Measurements from ENCODE around the gene LOXHD1. TPM values are rescaled to one million over a fixed set of nuclear protein-coding genes. Genes with fewer than 3 reads are reported as not detected.

LOXHD1 gene
- total RNA-seq, 2 experiments from 2014 or later: not detected

DNA sequence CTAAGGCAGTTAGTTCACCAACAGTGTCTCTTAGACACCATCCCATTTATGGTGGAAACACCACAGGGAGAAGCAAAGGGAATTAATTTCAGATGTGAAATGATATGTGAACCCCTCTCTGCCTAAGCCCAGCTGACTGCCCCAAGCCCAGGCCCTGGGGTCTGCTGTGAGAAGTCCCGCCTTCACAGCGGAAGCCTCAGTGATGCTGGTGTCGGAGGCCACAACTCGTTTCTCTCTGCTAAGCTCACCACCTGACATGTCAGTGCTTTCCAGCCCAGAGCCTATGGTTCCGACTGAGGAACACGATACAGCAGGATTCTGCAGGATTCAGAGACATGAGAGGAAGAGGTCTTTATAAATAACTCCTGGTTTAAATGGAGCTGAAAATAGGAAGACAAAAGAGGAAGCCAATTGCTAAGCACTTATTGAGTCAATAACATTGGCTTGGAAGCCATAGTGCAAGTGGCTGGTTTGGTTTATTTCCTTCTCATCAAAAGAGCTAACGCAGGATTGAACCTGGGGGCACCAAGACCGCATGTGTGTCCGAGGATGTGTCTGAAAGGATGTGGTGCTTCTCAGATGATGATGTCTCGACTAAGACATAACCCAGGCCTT is 21.9 kb upstream of the LOXHD1 start:
- Mint-ChIP-seq H3K27ac (no peak overlapping the region), H3K36me3 (ENCODE audit: low read depth) (no peaks in the 10 kb centered on the region), H3K4me1 (ENCODE audit: low read depth) (no peaks in the 10 kb centered on the region), H3K27me3 (no peaks in the 10 kb centered on the region), H3K9me3 (no peaks in the 10 kb centered on the region), H3K4me3 (no peak overlapping the region)
- Histone ChIP-seq H3K27me3 (ENCODE audit: control insufficient read depth in 1 of 2, insufficient read depth in 2 of 2, low read length in 2 of 2) (no peaks in the 10 kb centered on the region), H3K36me3 (ENCODE audit: insufficient read depth, low read length) (no peaks in the 10 kb centered on the region), H3K4me3 (ENCODE audit: low read length) (no peak overlapping the region), H3K9me3 (ENCODE audit: control insufficient read depth in 1 of 2, insufficient read depth in 1 of 2, low read length in 2 of 2) (peaks cover 0 to 9% of the 10 kb centered on the region in 2 experiments), H3K27ac (ENCODE audit: low read depth in 1 of 2, low read length in 2 of 2) (no peak overlapping the region), H3K4me1 (ENCODE audit: insufficient read depth, low read length) (no peaks in the 10 kb centered on the region)
- TF ChIP-seq, protein P1, sequence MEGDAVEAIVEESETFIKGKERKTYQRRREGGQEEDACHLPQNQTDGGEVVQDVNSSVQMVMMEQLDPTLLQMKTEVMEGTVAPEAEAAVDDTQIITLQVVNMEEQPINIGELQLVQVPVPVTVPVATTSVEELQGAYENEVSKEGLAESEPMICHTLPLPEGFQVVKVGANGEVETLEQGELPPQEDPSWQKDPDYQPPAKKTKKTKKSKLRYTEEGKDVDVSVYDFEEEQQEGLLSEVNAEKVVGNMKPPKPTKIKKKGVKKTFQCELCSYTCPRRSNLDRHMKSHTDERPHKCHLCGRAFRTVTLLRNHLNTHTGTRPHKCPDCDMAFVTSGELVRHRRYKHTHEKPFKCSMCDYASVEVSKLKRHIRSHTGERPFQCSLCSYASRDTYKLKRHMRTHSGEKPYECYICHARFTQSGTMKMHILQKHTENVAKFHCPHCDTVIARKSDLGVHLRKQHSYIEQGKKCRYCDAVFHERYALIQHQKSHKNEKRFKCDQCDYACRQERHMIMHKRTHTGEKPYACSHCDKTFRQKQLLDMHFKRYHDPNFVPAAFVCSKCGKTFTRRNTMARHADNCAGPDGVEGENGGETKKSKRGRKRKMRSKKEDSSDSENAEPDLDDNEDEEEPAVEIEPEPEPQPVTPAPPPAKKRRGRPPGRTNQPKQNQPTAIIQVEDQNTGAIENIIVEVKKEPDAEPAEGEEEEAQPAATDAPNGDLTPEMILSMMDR (IDR thresholded peaks at IDR 0.05): no peak
- intact Hi-C loops (cut with DNase I, micrococcal nuclease): no loop called here
- ATAC-seq (ENCODE audit: poor library complexity): no peak
- POLR2A ChIA-PET: no interaction called here
- CTCF ChIA-PET: no interaction called here
- DNase-seq: no peak

GRCh38 chr18:46678041-46678440 is 21.0 kb upstream of the LOXHD1 start:
- CTCF ChIA-PET: no interaction called here

GRCh38 chr18:46677611-46678010 is 20.6 kb upstream of the LOXHD1 start:
- Histone ChIP-seq H3K27ac (ENCODE audit: low read depth in 1 of 2, low read length in 2 of 2) (no peak overlapping the region), H3K36me3 (ENCODE audit: insufficient read depth, low read length) (no peaks in the 10 kb centered on the region), H3K27me3 (ENCODE audit: control insufficient read depth in 1 of 2, insufficient read depth in 2 of 2, low read length in 2 of 2) (no peaks in the 10 kb centered on the region), H3K9me3 (ENCODE audit: control insufficient read depth in 1 of 2, insufficient read depth in 1 of 2, low read length in 2 of 2) (peaks cover 0 to 9% of the 10 kb centered on the region in 2 experiments), H3K4me3 (ENCODE audit: low read length) (no peak overlapping the region), H3K4me1 (ENCODE audit: insufficient read depth, low read length) (peaks cover 2% of the 10 kb centered on the region)
- Mint-ChIP-seq H3K27me3 (no peaks in the 10 kb centered on the region), H3K9me3 (no peaks in the 10 kb centered on the region), H3K4me1 (ENCODE audit: low read depth) (peaks cover 8% of the 10 kb centered on the region), H3K27ac (no peak overlapping the region), H3K4me3 (no peak overlapping the region), H3K36me3 (ENCODE audit: low read depth) (no peaks in the 10 kb centered on the region)
- TF ChIP-seq, protein P1 (IDR thresholded peaks at IDR 0.05): no peak
- DNase-seq (no peak), ATAC-seq (ENCODE audit: poor library complexity) (no peak)
- POLR2A ChIA-PET: no interaction called here
- intact Hi-C loops (cut with DNase I, micrococcal nuclease): no loop called here
- CTCF ChIA-PET: no interaction called here

More at GRCh38 chr18:46678041-46678440, 21.0 kb upstream of the LOXHD1 start:
- Histone ChIP-seq H3K27me3 (ENCODE audit: control insufficient read depth in 1 of 2, insufficient read depth in 2 of 2, low read length in 2 of 2) (no peaks in the 10 kb centered on the region), H3K9me3 (ENCODE audit: control insufficient read depth in 1 of 2, insufficient read depth in 1 of 2, low read length in 2 of 2) (peaks cover 0 to 9% of the 10 kb centered on the region in 2 experiments), H3K4me3 (ENCODE audit: low read length) (no peak overlapping the region), H3K27ac (ENCODE audit: low read depth in 1 of 2, low read length in 2 of 2) (no peak overlapping the region), H3K36me3 (ENCODE audit: insufficient read depth, low read length) (no peaks in the 10 kb centered on the region), H3K4me1 (ENCODE audit: insufficient read depth, low read length) (no peaks in the 10 kb centered on the region)
- DNase-seq (no peak), ATAC-seq (ENCODE audit: poor library complexity) (no peak)
- POLR2A ChIA-PET: no interaction called here
- no peaks in the 10 kb centered on the region for H3K27me3 Mint-ChIP-seq
- TF ChIP-seq, protein P1 (IDR thresholded peaks at IDR 0.05): no peak
- H3K4me1 Mint-ChIP-seq (ENCODE audit: low read depth): peaks cover 4% of the 10 kb centered on the region
- no peak overlapping the region for H3K27ac Mint-ChIP-seq
- H3K4me3 Mint-ChIP-seq: no peak overlapping the region
- no peaks in the 10 kb centered on the region for H3K36me3 Mint-ChIP-seq (ENCODE audit: low read depth)
- intact Hi-C loops (cut with DNase I, micrococcal nuclease): no loop called here
- no peaks in the 10 kb centered on the region for H3K9me3 Mint-ChIP-seq
